NOMO-1 treated with dmso at 0.1 percent for 144 hours (cell line): ENCODE measurements around the gene GPC3.

Experiments used
- DNase-seq: peaks from one replicate; lab custom pipeline; 2025; ENCODE audit not compliant: unreplicated experiment; lab: John Stamatoyannopoulos, UW

GPC3 gene

DNA sequence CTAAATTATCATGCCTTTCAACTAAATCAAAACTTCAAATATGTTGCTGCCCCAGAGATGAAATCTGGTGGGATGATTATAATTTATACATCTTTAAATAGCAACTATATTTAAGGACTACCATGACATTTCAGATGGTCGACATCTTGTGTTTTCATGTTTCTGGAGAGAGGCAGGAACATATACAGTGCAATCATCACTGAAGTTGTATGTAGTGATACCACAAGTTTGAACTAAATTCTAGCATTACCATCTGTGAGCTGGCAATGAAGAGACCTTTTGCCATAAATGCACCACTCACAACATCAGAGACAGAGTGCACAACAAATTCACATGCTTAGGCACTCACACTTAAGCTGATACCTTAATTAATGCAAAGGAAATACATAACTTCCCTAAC lies 373.7 kb downstream of the GPC3 start:
- no peak for DNase-seq

DNA sequence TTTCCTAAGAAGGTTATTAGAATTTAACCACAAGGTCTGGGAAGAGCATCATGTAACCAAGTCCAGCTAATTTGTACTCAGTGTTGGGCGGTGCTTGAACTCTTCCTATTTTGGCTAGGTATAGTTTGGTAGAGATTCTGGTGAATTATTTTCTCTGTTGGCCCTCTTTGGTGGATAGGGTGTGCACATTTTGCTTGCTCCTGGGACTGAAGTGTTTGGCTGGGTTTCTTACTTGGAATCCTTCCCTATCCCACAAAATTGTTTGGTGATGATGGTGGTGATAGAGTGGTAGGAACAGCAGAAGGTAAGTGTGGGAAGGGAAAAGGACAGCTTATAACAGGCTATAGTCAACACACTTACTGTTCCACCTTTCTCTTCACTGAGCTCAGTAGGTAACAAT lies 375.3 kb downstream of the GPC3 start:
- DNase-seq, result no peak

DNA sequence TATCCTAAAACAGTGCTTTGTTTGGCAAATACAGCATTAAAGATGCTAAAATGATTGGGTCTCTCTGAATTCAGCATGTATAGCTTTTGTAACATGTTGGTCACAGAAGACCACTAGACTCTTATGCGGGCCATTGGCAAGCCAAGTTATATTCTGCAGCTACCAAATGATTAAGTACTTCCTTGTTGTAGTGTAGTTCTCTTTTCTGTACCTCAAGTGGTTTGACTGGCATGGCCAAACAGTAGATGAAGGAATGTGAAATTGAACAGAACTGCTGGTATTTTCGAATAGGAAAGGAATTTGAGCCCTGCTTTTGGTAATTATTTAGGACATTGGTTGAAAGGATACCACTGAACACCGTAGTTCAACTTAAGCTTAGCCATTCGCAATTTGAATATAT lies 376.2 kb downstream of the GPC3 start:
- DNase-seq, result peak; percentile 14

DNA sequence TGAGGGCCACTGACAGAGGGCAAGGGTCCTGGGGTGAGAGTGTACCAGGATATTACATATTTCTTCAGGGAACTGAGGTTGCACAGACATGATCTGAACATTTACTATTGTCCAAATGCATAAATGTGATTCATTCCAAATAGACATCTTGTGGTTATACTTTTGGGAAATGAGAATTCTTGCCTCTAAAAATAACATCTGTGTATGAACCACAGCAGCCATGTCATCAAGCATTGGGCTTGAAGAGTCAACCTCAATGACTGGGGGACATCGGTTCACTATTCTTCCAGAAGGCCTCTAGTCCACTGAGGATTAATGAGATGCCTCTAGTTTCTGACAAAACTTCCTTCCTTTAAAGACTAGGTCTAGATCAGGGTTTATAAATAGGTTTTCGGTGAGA lies 377.0 kb downstream of the GPC3 start:
- DNase-seq, result peak; percentile 31

DNA sequence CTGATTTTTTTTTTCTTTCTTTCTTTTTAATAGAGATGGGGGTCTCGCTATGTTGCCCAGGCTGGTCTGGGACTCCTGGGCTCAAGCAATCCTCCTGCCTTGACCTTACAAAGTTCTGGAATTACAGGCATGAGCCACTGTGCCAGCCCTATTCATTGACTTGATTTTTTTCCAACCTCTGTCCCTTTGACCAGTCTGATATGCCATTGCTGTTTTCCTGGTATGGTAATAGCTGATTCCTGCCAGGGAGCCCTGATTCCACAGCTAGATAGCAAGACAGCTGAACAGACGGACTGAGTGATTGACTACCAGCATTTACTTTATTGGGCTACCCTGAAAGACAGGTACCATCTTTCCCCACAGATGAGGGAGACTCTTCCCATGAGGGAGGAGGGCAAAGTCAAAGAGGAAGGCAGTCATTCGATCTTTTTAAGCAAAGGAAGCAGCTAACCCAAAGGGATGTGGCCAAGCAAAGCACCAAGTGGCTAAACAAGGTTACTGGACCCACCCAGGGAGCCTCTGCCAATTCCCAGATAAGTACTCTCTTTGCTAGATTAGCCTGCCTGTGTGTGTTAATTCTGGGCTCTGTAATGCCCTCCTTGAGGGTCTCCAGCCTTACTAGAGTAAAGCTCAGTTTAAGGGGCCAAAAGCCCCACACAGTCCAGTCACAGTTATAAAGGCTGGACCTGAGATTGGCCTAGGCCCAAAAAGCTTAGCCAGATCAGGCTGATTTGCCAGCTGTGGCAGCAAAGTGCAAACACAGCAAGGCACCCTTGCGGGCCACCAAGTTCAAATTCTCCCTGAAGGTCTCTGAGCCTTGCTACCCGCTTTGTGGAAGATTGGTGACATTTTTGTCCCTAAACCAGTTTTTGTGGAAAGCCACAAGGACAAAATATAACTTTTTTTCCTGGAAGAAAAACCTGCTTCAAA lies 377.7 kb downstream of the GPC3 start:
- DNase-seq, result no peak

DNA sequence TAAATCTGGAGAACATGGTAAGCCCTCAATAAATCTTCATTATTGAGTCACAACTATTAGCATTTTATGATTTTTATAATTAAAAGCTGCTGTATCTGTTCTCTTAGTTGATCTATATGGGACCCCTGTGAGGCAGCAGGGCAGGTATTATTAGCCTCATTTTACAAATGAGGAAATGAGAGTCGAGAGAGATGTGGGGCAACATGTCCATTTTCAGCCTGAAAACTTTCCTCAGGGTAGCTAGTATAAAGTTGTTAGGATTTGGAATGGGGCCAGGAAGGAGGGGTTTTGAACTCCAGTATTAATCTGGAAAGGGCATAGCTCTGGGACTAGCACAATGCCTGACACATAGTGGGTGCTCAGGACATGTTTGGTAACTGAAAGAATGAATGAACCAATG lies 378.4 kb downstream of the GPC3 start:
- peak; percentile 4 for DNase-seq

DNA sequence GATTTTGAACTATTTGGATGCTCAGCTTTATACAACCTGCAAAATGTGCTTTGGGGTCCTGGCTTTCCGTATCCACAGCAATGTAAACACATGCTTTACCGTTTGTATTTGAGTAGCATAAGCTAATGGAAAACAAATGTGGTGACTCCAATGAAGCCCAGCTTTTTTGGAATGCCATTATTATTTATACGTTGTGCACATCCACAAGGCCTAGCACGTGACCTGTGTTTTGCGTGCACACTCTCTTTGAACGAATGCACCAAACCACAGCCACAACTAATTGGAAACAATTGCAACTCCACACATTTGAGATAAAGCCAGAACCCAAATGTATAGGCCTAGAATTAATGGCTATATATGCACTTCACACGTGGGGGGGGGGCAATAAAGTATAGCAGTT lies 380.6 kb downstream of the GPC3 start:
- DNase-seq, result no peak

DNA sequence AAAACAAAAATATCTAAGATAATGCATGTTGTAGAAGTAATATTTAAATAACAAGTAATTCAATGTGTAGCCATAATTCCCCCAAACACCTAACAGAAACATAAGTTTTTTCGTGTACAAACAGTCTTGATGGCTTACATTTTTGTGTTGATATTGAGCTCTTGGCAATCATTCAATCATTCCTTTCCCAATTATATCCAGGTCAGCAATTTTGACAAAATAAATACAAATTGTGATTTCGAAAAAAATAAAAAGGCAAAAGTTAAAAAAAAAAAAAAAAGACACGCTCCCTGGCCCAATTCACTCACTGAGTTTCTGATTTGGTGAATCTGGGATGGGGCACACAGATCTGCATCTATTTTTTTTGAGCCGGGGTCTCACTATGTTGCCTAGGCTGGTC lies 382.5 kb downstream of the GPC3 start:
- no peak for DNase-seq

DNA sequence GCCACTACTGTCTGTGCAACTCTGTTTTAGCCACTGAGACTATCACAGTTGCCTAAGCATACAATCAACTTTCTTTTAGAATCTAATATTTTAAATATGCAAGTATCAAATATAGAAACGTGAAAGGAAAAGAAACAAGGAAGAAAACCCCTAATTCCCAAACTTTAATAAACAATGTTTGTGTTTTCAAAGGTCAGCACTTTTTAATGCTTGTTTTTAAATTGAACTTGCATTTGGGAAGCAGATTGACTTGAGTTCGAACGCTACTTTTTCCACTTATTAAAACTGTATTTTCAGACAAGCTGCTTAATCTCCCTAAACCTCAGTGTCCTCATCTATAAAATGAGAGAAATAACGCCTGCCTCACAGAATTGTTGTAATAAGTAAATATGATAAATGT lies 384.3 kb downstream of the GPC3 start:
- DNase-seq, result no peak

DNA sequence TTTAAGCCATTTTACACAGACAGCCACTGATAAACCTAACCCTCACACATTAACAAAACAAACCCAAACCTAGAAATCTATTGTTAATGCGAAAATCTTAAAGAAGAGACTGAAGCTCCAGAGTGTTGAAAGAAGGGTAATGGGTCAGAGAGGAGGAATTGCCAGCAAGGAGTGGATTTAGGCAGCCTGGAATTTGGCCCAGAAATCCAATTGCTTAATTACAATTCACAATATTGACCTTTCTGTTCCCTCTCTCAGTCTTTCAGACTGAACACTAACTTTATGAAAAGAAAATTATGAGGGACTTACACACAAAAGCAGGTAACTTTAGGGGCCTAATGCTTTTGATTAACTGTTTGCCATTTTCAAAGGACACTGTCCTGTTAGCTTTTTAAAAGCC lies 384.9 kb downstream of the GPC3 start:
- DNase-seq, result no peak

DNA sequence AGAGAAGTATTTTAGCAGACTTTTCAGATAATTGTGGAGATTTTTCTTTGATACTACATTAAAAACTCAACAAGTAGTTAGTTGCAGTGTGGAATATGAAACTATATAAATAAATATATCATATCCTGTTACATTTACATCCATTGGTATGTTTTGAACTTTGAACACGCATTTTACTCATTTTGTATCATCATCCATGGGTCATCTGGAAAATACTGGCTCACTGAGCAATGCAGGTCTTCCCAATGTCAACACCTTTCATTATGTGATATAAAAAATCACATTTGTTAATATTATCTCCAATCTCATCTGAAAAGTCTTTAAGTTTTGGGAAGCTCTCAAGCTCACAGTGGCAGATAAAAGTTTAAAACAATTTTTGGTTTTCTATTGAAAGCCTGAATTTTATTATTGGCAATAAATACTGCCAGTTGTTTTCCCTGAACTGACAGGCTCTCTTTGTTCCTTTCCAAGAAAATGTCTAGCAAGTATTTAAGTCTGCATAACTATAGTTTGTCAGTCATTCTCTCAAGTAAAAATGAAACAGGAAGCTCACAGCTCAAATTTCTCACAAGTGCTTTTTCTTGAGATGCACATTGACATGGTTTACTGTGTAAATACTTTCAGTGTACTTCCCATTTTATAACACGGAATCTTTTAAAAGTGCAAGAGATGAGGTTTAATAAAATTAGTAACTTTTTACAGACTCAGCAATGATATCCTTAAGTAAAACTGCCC lies 386.6 kb downstream of the GPC3 start:
- DNase-seq, result no peak

DNA sequence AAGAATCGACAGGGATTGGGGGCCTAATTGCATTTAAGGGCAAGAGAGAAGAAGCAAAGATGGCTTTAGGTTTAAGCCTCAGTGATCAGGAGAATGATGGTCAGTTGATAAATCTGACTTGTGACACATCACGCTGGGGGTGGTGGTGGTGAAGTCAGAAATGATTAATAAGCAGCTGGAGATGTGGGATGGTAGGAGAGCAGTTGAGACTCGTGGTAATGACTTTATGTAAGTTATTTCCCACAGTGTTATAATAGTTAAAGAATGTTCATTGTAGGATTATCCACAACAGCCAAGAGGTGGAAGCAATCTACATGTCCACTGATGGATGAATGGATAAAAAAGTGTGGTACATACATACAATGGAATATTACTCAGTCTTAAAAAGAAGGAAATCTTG lies 391.2 kb downstream of the GPC3 start:
- no peak for DNase-seq

DNA sequence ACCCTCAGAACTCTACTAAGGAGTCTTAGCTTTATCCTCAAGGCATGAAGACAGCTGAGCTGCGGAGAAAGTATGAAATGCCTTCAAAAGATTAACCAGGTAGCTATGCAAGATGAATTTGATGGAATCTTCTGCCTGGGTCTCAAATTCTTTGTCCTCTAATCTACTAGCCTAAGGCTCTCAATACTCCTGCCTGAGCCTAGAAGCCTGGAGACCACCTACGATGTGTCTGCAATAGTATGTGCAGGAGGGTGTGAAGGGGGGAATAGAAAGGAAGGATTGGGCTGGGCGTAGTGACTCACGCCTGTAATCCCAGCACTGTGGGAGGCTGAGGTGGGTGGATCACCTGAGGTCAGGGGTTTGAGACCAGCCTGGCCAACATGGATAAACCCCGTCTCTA lies 391.9 kb downstream of the GPC3 start:
- no peak for DNase-seq

DNA sequence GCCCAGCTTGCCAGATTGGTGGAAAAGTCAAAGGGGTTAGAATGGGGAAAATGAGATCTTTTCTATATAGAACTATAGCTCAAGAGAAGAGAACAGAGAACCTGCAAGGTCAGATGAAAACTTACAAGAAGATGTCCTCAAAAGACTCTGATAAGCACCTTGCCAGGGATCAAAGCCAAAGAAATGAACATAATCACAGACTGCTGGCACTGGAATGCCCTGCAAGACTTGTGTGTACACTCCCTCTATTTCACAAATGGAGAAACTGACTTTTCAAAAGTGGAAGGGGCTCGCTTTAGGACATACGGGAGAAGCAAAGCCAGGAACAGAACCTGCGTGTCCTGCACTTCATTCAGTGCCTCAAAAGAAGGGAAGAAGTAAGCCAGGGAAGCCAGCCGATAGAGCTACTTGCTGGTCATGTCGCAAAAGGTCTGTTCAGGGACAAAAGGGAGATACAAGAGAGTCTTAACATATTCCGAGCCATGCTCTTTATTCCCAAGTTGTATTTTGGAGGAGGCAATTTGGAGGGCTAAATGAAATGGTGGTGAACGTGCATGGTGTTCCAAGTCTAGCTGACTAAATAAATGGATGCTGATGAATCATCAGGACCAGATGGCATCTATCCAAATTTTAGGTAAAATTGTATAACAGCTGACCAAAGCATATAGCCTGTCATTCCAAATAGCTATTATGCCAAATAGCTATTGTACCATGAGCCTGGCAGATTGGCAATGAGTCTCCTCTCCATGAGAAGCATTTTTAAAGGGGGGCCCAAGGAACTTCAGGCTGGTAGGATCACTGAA lies 394.5 kb downstream of the GPC3 start:
- DNase-seq, result no peak

DNA sequence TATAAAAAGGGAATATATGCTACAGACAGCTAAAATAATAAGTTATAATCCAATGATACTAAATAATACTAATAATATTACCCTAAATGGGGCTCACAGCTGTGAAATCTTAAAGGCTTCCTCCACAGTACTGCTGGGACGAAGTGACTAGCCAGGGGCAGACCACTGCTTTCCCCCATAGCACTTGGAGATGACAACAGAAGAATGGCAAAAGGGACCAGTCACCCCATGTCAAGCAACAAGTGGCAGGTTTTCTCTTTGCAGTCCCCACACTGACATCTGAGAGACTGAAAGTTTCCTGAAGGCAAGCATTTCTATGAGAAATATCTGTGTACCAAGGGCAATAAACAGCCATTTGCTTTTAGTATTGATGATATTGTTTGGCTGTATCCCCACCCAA lies 396.6 kb downstream of the GPC3 start:
- no peak for DNase-seq

DNA sequence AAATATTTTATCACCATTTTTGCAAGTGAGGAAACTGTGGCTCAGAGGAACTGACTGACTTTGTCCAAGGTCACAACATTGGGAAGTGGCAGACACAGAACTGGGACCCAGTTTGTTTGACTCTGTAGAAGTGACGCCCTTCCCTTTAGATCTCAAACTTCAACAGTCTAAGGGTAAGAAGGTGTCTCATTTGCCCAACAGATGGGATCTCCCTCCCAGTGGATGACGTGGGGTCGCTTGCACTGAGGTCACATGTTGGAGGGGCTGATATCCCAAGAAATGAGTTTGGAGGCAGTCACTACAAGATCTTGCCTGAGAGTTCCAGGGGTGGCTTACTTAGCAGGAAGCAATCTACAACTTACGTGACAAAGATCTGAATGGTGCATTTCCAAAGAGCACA lies 397.6 kb downstream of the GPC3 start:
- no peak for DNase-seq

DNA sequence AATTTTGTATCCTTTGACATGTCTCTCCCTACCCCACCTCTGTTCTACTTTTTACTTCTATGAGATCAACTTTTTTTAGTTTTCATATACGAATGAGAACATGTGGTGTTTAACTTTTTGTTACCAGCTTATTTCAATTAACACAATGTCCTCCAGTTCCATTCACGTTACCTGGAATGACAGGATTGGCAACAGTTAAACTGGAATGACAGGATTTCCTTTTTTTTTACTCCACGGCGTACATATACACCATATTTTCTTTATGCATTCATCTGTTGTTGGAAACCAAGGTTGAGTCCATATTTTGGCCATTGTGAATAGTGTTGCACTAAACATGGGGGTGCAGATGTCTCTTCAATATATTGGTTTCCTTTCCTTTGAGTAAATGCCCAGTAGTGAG lies 398.3 kb downstream of the GPC3 start:
- DNase-seq, result no peak

DNA sequence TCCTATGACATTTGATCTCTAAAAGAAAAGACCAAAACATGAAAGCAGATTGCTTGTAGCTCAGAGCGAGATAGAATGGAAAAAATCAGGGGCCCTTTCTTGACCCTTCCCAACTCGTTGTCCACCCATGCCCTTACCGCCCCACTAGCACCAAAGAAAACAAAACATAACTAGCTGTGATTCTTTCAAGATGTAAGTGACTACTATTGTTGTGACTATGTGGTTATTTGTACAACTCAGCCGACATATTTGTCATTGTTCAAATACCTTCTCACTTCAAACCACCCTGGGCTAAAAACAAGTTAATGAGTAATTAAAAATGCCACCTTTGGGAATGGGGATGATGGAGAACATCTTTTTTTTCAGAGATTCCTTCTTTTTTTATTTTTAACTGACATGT lies 399.0 kb downstream of the GPC3 start:
- no peak for DNase-seq

DNA sequence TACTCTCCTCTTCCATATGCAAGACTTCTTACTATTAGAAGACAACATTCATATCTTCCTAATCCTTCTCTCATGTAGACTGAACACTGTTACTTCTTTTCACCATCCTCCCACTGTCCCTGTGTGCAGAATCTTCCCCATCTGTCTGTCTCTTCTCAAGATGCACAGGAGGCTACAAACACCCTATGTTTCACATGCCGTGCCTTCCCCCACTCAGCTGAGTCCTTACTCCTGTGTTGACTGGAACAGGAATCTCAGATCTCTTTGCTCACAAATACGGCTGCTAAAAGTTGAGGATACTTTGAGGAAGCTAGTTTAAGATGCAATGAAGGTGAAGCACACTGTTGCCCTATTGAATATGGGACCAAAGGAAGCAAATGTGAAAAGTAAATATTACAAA lies 401.6 kb downstream of the GPC3 start:
- DNase-seq, result no peak

DNA sequence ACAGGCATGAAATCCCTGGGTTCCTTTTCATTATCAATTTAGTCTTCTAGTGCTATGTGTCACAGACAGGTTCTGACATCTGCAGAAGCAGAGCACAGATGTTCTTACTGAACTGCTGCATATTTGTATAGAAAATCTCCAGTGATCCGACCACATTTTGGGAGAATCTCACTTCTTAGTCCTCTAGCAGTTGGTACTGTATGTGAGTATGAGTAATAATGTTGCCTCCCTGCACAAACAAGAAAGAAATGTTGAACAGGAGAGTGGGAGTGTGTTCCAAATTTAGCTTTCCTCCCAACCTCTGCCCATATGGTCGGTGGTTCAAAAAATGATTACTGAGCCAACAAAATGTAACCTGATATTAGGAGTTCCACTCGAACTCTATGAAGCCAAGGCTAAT lies 404.8 kb downstream of the GPC3 start:
- no peak for DNase-seq

DNA sequence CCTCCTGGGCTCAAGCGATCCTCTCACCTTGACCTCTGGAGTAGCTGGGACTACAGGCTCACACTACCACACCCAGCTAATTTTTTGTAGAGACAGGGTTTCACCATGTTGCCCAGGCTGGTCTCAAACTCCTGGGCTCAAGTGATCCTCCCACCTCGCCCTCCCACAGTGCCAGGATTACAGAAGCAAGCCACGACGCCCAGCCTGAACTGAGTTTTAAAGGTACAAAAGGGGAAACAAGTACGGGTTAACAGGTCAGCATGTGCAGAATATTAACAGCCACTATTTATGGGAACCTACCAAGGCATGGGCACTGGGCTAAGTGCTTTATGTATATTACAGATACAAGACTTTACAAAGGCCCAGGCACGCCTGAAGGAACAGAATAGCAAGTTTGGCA lies 405.8 kb downstream of the GPC3 start:
- no peak for DNase-seq

DNA sequence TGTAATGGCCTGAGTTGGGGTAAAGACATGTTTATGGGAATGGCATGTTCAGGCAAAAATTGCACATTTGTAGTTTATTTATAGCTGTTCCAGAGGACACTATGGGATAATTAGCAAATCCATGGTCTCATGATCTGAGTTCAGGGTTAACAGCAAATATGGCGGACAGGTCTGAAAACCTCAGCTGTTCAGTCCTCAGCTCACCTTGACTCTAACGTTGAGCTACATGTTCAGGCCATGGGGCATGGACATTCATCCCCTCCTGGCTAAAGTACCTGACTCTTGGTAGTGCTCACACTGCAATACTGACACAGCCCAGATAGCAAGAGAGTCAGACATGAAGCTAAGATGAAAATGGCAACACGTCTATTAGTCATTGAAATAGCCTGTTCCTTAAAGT lies 408.5 kb downstream of the GPC3 start:
- DNase-seq, result no peak
